ENCODE measurements around the gene PLB1. TPM values are rescaled to one million over a fixed set of nuclear protein-coding genes. Genes with fewer than 3 reads are reported as not detected.

Gene PLB1
- total and polyA plus RNA-seq, 2 experiments from 2014 or later: 0.06 to 0.21 TPM

GRCh38 chr2:28620291-28620793, 124.5 kb downstream of the PLB1 start (continued):
- TF ChIP-seq EZH2 (IDR thresholded peaks at IDR 0.05; ENCODE audit: low read depth, unreplicated experiment) (no peak), POLR2AphosphoS5 (IDR thresholded peaks at IDR 0.05; ENCODE audit: low read depth) (no peak), ZNF114 (CRISPR knock-in tag; IDR thresholded peaks at IDR 0.05) (no peak), REST (IDR thresholded peaks at IDR 0.05; ENCODE audit: unreplicated experiment) (no peak)

GRCh38 chr2:28620801-28621171, 124.9 kb downstream of the PLB1 start:
- H3K27me3 Mint-ChIP-seq (ENCODE audit: insufficient read depth, low read depth, poor library complexity): peaks cover 8% of the 10 kb centered on the region
- no peak overlapping the region for H3K4me3 ChIP-seq
- H3K9me2 ChIP-seq (ENCODE audit: insufficient read depth): 0 out of 2 replicates have a peak, but pooled peaks cover 4% of the 10 kb centered on the region
- ATAC-seq (no peak), DNase-seq (ENCODE audit: low spot score) (no peak)
- H3K27ac Mint-ChIP-seq: no peak overlapping the region
- H3F3A ChIP-seq (replicated peaks; ENCODE audit: low read depth): no peaks in the 10 kb centered on the region
- H3K79me2 ChIP-seq (replicated peaks; ENCODE audit: insufficient read depth): no peaks in the 10 kb centered on the region
- H3K9me3 Mint-ChIP-seq: no peaks in the 10 kb centered on the region; the same call in 2 of the 3 replicates
- no peak overlapping the region for H3K27ac ChIP-seq (ENCODE audit: low read depth)
- H4K20me1 ChIP-seq (replicated peaks; ENCODE audit: insufficient read depth): no peaks in the 10 kb centered on the region
- no peak overlapping the region; the same call in 1 of the 2 replicates for H2AFZ ChIP-seq
- peaks cover 32% of the 10 kb centered on the region for H3K4me1 Mint-ChIP-seq
- H3K4me3 Mint-ChIP-seq: no peak overlapping the region
- TF ChIP-seq JUNB (IDR thresholded peaks at IDR 0.05; ENCODE audit: unreplicated experiment): no peak
- no peak for TF ChIP-seq EZH2phosphoT487 (IDR thresholded peaks at IDR 0.05; ENCODE audit: unreplicated experiment)
- TF ChIP-seq ZNF331 (CRISPR knock-in tag; IDR thresholded peaks at IDR 0.05; ENCODE audit: low read depth): no peak
- TF ChIP-seq STAT1 (IDR thresholded peaks at IDR 0.05; ENCODE audit: unreplicated experiment): no peak
- TF ChIP-seq CTCF (conservative IDR thresholded peaks at IDR 0.05; ENCODE audit: low read depth in 2 of 2): no peak
- TF ChIP-seq EZH2 (IDR thresholded peaks at IDR 0.05; ENCODE audit: low read depth, unreplicated experiment): no peak
- TF ChIP-seq CREB1 (CRISPR knock-in tag; IDR thresholded peaks at IDR 0.05; ENCODE audit: low read depth): no peak
- TF ChIP-seq ZNF462 (CRISPR knock-in tag; IDR thresholded peaks at IDR 0.05): no peak
- no peak for TF ChIP-seq ETS1 (IDR thresholded peaks at IDR 0.05)
- no peaks in the 10 kb centered on the region for H3K36me3 Mint-ChIP-seq (ENCODE audit: low read depth)
- peaks cover 11% of the 10 kb centered on the region for H3K4me1 ChIP-seq (ENCODE audit: insufficient read depth)
- H3K36me3 ChIP-seq (ENCODE audit: insufficient read depth): no peaks in the 10 kb centered on the region
- no peak overlapping the region for H3K4me2 ChIP-seq
- H3K27me3 ChIP-seq (ENCODE audit: insufficient read depth): no peaks in the 10 kb centered on the region
